Measurements from ENCODE around the gene FMNL2.

DNA sequence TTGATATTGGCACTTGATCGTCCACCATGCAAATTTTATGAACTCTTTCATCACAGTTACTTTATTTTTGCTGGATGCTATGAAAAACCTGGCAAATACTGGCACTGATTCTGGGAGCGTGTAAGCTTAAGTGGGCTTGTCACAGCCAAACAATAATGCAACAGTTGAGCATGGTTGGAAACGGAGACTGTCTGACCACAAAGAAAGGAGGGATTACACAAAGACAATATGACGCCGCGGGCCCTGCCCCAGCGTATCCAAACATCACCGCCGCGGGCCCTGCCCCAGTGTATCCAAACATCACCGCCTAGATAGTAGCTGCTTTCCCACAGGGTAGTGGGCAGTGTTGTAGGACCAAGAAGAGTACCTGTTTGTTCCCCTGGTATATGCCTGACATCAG is 246.4 kb downstream of the FMNL2 start:
- TF ChIP-seq, protein P1, sequence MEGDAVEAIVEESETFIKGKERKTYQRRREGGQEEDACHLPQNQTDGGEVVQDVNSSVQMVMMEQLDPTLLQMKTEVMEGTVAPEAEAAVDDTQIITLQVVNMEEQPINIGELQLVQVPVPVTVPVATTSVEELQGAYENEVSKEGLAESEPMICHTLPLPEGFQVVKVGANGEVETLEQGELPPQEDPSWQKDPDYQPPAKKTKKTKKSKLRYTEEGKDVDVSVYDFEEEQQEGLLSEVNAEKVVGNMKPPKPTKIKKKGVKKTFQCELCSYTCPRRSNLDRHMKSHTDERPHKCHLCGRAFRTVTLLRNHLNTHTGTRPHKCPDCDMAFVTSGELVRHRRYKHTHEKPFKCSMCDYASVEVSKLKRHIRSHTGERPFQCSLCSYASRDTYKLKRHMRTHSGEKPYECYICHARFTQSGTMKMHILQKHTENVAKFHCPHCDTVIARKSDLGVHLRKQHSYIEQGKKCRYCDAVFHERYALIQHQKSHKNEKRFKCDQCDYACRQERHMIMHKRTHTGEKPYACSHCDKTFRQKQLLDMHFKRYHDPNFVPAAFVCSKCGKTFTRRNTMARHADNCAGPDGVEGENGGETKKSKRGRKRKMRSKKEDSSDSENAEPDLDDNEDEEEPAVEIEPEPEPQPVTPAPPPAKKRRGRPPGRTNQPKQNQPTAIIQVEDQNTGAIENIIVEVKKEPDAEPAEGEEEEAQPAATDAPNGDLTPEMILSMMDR (IDR thresholded peaks at IDR 0.05; ENCODE audit: low read length): no peak
- TF ChIP-seq EZH2 (optimal IDR thresholded peaks at IDR 0.05; ENCODE audit: low read depth, low read length) (no peak), EZH2phosphoT487 (IDR thresholded peaks at IDR 0.05; ENCODE audit: low read length) (no peak)

All from MM.1S (cell line).